ENCODE measurements around the gene ID1. TPM values are rescaled to one million over a fixed set of nuclear protein-coding genes. Genes with fewer than 3 reads are reported as not detected.
"Not testable (repeated sequence)": the region's sequence is repeated elsewhere in the genome, so short reads cannot be mapped to it uniquely, and the experiment has no call there.

ID1 gene
- polyA plus RNA-seq, 1 donor = 245 TPM

DNA sequence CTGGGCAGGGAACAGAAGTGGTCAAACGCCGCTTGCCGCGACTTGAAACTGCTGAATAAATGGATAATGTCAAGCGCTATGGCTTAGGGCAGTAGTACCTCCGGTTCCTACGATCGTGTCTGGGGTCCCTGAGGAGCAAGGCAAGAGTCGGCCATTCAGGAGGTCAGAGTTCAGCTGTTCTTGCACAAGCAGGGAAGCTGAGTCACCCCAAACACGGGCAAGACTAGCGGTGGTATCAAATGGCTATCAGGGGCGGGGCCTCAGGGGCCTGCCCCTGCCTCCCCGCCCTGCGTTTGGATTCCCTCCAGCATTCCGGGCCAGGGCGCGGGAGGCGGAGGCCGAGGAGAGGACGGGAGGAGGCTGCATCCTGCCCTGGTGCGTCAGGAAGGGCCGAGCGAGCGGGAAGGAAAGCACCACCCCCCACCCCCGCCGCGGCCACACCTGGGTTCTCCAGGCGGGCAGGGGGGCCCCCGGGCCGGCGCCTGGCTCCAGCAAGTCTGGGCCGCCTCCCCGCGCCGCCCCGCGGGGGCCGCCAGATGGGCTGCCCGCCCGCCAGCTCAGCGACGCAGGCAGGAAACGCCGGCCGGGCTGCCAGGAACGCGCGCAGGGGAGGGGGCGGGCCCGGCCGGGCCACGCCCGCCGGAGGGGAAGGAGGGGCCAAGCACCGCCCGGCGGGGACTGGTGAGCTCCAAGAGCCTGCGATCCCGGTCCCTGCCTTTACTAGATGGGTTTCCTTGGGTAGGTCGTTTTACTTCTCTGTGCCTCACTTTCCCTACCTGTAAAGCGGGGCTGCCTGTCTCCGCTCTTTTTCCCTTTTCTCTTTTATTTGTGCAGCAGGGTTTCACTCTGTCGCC lies 32.2 kb upstream of the ID1 start:
- peaks cover 22% of the 10 kb centered on the region for H3K36me3 ChIP-seq (ENCODE audit: control insufficient read depth, insufficient read depth, low read length)
- WGBS (ENCODE audit: insufficient coverage, low lambda C conversion rate) = 4% methylated on average over 5 of the region's 63 CpGs
- H3K4me3 ChIP-seq (ENCODE audit: low read length) = peak overlapping the region; percentile 73
- H3K9me3 ChIP-seq (ENCODE audit: control insufficient read depth, low read depth, low read length) = peaks cover 2% of the 10 kb centered on the region
- H3K27ac ChIP-seq (ENCODE audit: low read length) = peak overlapping the region; percentile 98
- H3K4me1 ChIP-seq (ENCODE audit: control insufficient read depth, insufficient read depth, low read length) = peaks cover 49% of the 10 kb centered on the region
- DNase-seq = peak; percentile 98 to 100
- no peaks in the 10 kb centered on the region for H3K27me3 ChIP-seq (ENCODE audit: control insufficient read depth, insufficient read depth, low read length)

DNA sequence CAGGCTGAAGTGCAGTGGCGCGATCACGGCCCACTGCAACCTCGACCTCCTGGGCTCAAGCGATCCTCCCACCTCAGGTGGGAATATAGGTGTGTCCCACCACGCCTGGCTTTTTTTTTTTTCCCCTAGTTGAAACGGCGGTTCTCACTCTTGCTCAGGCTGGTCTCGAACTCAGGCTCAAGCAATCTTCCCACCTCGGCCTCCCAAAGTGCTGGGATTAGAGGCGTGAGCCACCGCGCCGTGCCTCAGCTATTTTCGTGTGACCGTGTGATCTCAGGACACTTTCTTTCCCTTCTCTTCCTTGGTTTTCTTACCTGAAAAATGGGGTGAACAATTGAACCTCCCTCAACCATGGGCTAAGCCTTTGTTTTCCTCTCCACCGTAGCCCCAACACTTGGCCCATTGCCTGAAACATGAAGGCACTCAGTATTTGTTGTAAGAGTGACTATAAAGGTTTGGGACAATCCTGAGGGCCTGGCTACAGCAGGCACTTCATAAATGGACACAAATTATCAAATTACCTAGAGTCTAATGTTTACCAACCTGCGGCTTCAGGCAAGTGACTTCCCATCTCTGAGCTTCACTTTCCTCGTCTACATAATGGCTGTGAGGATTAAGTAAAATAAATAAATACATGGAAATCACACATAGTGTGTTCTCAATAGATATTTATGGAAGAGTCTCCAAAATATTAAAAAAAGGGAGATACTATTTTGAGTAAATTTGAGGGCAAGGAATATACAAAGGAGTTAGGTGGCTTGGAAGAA lies 31.4 kb upstream of the ID1 start:
- Histone ChIP-seq H3K36me3 (ENCODE audit: control insufficient read depth, insufficient read depth, low read length) (peaks cover 14% of the 10 kb centered on the region), H3K9me3 (ENCODE audit: control insufficient read depth, low read depth, low read length) (peaks cover 2% of the 10 kb centered on the region), H3K4me1 (ENCODE audit: control insufficient read depth, insufficient read depth, low read length) (peaks cover 46% of the 10 kb centered on the region), H3K4me3 (ENCODE audit: low read length) (peak overlapping the region; percentile 73), H3K27me3 (ENCODE audit: control insufficient read depth, insufficient read depth, low read length) (no peaks in the 10 kb centered on the region), H3K27ac (ENCODE audit: low read length) (peak overlapping the region; percentile 98)
- WGBS (ENCODE audit: insufficient coverage, low lambda C conversion rate) = 25% methylated on average over 1 of the region's 19 CpGs
- no peak for DNase-seq

DNA sequence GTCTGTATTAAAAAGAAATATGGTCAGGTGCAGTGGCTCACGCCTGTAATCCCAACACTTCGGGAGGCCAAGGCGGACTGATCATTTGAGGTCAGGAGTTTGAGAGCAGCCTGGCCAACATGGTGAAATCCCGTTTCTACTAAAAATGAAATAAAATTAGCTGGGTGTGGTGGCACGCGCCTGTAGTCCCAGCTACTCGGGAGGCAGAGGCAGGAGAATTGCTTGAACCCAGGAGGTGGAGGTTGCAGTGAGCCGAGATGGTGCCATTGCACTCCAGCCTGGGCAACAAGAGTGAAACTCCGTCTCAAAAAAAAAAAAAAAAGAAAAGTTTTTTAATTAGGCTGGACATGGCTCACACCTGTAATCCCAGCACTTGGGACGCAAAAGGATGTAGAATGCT lies 30.1 kb upstream of the ID1 start:
- not testable (repeated sequence) for H3K4me3 ChIP-seq (ENCODE audit: low read length); DNase-seq; H3K27me3 ChIP-seq (ENCODE audit: control insufficient read depth, insufficient read depth, low read length); H3K9me3 ChIP-seq (ENCODE audit: control insufficient read depth, low read depth, low read length); H3K27ac ChIP-seq (ENCODE audit: low read length); H3K36me3 ChIP-seq (ENCODE audit: control insufficient read depth, insufficient read depth, low read length)
- 100% methylated on average over 1 of the region's 10 CpGs for WGBS (ENCODE audit: insufficient coverage, low lambda C conversion rate)
- H3K4me1 ChIP-seq (ENCODE audit: control insufficient read depth, insufficient read depth, low read length) = peaks cover 33% of the 10 kb centered on the region

DNA sequence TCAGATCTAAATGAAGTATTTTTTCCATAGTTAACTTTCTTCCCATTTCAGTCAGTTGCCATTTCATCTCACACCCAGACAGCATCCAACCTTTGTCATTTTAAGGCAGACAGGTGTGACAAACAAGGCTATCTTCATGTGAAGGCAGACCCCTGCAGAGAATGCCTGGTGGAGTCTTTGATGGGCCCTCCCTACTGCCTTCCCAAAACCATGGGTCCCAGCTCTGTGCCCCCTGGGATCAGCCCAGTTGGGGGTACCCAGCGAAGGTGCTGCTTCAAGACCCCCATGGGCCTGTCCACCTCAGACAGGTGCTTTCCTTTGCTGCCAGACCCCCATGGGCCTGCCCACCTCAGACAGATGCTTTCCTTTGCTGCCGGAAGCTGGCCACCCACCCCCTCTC lies 28.3 kb upstream of the ID1 start:
- WGBS (ENCODE audit: insufficient coverage, low lambda C conversion rate) = no CpG with 5 or more reads among the region's 2 CpGs
- Histone ChIP-seq H3K4me1 (ENCODE audit: control insufficient read depth, insufficient read depth, low read length) (peaks cover 18% of the 10 kb centered on the region), H3K4me3 (ENCODE audit: low read length) (no peak overlapping the region), H3K27ac (ENCODE audit: low read length) (no peak overlapping the region), H3K36me3 (ENCODE audit: control insufficient read depth, insufficient read depth, low read length) (no peaks in the 10 kb centered on the region), H3K27me3 (ENCODE audit: control insufficient read depth, insufficient read depth, low read length) (no peaks in the 10 kb centered on the region), H3K9me3 (ENCODE audit: control insufficient read depth, low read depth, low read length) (no peaks in the 10 kb centered on the region)
- DNase-seq = no peak

DNA sequence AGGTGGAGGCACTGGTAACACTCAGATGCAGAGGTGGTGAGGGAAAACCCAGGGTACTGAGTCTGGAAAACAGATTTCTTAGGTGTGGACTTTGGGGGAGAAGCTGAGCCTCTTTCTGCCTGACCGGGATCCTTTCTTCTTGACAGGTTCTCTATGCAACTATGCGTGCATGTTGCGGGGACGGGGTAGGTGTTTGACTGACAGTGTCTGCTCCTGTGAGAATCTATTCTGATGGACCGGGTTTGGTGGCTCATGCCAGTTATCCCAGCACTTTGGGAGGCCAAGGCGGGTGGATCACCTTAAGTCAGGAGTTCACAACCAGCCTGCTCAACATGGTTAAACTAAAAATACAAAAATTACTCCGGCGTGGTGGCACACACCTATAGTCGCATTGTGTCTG lies 27.9 kb upstream of the ID1 start:
- no peaks in the 10 kb centered on the region for H3K9me3 ChIP-seq (ENCODE audit: control insufficient read depth, low read depth, low read length)
- no peak overlapping the region for H3K27ac ChIP-seq (ENCODE audit: low read length)
- no CpG with 5 or more reads among the region's 9 CpGs for WGBS (ENCODE audit: insufficient coverage, low lambda C conversion rate)
- H3K27me3 ChIP-seq (ENCODE audit: control insufficient read depth, insufficient read depth, low read length) = no peaks in the 10 kb centered on the region
- DNase-seq = no peak
- no peaks in the 10 kb centered on the region for H3K36me3 ChIP-seq (ENCODE audit: control insufficient read depth, insufficient read depth, low read length)
- H3K4me3 ChIP-seq (ENCODE audit: low read length) = no peak overlapping the region
- H3K4me1 ChIP-seq (ENCODE audit: control insufficient read depth, insufficient read depth, low read length) = peaks cover 15% of the 10 kb centered on the region

DNA sequence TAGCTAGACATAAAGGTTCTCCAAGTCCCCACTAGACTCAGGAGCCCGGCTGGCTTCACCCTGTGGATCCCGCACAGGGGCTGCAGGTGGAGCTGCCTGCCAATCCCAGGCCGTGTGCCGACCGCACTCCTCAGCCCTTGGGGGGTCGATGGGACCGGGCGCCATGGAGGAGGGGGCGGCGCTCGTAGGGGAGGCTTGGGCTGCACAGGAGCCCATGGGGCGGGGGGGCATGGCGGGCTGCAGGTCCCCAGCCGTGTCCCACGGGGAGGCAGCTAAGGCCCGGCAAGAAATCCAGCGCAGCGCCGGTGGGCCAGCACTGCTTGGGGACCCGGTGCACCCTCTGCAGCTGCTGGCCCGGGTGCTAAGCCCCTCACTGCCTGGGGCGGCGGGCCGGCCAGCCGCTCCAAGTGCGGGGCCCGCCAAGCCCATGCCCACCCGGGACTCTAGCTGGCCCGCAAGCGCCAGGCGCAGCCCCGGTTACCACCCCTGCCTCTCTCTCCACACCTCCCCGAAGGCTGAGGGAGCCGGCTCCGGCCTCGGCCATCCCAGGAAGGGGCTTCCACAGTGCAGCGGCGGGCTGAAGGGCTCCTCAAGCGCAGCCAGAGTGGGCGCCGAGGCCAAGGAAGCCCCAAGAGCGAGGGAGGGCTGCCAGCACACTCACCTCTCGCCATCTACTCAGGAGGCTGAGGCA lies 26.5 kb upstream of the ID1 start:
- Histone ChIP-seq H3K27me3 (ENCODE audit: control insufficient read depth, insufficient read depth, low read length) (no peaks in the 10 kb centered on the region), H3K4me1 (ENCODE audit: control insufficient read depth, insufficient read depth, low read length) (peaks cover 7% of the 10 kb centered on the region), H3K4me3 (ENCODE audit: low read length) (no peak overlapping the region), H3K36me3 (ENCODE audit: control insufficient read depth, insufficient read depth, low read length) (no peaks in the 10 kb centered on the region), H3K27ac (ENCODE audit: low read length) (no peak overlapping the region), H3K9me3 (ENCODE audit: control insufficient read depth, low read depth, low read length) (no peaks in the 10 kb centered on the region)
- DNase-seq = no peak
- WGBS (ENCODE audit: insufficient coverage, low lambda C conversion rate) = no CpG with 5 or more reads among the region's 43 CpGs

DNA sequence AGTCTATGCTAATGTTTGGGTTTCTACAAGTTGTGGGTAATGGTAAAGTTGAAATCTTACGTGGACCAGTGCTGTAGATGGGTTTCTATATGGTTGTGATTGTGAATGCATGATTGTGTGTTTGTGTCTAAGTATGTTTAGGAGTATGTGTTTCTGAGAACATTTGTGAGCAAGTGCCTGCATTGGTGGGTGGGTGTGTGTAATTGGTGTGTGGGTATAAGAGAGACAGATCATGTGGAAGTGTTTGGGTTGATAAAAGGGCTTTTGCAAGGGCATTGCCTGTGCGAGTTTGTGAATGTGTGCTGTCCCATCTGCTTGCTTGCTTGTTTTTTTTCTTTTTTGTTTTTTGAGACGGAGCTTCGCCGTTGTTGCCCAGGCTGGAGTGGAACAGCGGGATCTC lies 25.8 kb upstream of the ID1 start:
- H3K9me3 ChIP-seq (ENCODE audit: control insufficient read depth, low read depth, low read length) = no peaks in the 10 kb centered on the region
- DNase-seq = no peak
- no CpG with 5 or more reads among the region's 6 CpGs for WGBS (ENCODE audit: insufficient coverage, low lambda C conversion rate)
- no peaks in the 10 kb centered on the region for H3K36me3 ChIP-seq (ENCODE audit: control insufficient read depth, insufficient read depth, low read length)
- no peak overlapping the region for H3K4me3 ChIP-seq (ENCODE audit: low read length)
- peaks cover 1% of the 10 kb centered on the region for H3K4me1 ChIP-seq (ENCODE audit: control insufficient read depth, insufficient read depth, low read length)
- H3K27me3 ChIP-seq (ENCODE audit: control insufficient read depth, insufficient read depth, low read length) = no peaks in the 10 kb centered on the region
- no peak overlapping the region for H3K27ac ChIP-seq (ENCODE audit: low read length)

DNA sequence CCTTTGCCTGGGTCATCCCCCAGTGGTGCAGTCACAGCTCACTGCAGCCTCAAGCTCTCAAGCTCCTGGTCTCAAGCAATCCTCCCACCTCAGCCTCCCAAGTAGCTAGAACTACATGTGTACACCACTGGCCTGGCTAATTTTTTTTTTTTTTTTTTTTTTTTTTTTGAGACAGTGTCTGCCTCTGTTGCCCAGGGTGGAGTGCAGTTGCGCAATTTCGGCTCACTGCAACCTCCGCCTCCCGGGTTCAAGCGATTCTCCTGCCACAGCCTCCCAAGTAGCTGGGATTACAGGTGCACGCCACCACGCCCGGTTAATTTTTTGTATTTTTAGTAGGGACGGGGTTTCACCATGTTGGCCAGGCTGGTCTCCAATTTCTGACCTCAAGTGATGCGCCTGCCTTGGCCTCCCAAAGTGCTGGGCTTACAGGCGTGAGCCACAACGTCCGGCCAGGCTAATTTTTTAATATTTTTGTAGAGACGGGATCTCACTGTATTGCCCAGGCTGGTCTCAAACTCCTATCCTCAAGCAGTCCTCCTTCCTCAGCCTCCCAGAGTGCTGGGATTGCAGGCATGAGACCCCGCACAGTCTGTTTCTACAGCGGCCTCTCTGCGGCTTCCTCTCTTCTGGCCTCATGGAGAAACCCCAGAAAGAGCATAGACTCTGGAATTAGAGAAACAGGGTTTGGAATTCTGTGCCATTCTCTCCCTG lies 25.0 kb upstream of the ID1 start:
- 100% methylated on average over 1 of the region's 17 CpGs for WGBS (ENCODE audit: insufficient coverage, low lambda C conversion rate)

DNA sequence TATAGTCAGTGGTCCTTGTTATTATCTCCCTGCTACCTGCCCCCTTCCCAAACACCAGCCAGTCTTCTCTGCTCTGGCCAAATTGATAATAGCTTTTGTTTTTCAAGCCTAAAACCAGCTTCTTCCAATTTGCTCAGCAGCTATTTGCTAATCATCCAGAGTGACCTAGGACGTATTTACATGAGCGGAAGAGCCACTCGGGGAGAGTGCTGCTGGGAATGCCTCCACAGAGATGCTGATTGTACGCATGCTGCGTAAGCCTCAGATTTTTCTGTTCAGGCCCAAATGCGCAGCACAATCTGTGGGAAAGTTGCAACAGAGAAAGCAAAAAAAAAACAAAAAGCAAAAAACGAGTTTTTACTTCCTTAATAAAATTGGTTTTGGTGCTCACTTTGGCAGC lies 24.4 kb upstream of the ID1 start:
- H3K9me3 ChIP-seq (ENCODE audit: control insufficient read depth, low read depth, low read length) = no peaks in the 10 kb centered on the region
- H3K36me3 ChIP-seq (ENCODE audit: control insufficient read depth, insufficient read depth, low read length) = no peaks in the 10 kb centered on the region
- WGBS (ENCODE audit: insufficient coverage, low lambda C conversion rate) = 68% methylated on average over 6 of the region's 7 CpGs
- H3K4me1 ChIP-seq (ENCODE audit: control insufficient read depth, insufficient read depth, low read length) = no peaks in the 10 kb centered on the region
- H3K4me3 ChIP-seq (ENCODE audit: low read length) = no peak overlapping the region
- no peaks in the 10 kb centered on the region for H3K27me3 ChIP-seq (ENCODE audit: control insufficient read depth, insufficient read depth, low read length)
- DNase-seq = no peak
- no peak overlapping the region for H3K27ac ChIP-seq (ENCODE audit: low read length)

More for the DNA sequence above, 25.0 kb upstream of the ID1 start:
- H3K27me3 ChIP-seq (ENCODE audit: control insufficient read depth, insufficient read depth, low read length); H3K9me3 ChIP-seq (ENCODE audit: control insufficient read depth, low read depth, low read length); H3K4me1 ChIP-seq (ENCODE audit: control insufficient read depth, insufficient read depth, low read length); H3K36me3 ChIP-seq (ENCODE audit: control insufficient read depth, insufficient read depth, low read length); DNase-seq; H3K4me3 ChIP-seq (ENCODE audit: low read length); H3K27ac ChIP-seq (ENCODE audit: low read length): not testable (repeated sequence)

DNA sequence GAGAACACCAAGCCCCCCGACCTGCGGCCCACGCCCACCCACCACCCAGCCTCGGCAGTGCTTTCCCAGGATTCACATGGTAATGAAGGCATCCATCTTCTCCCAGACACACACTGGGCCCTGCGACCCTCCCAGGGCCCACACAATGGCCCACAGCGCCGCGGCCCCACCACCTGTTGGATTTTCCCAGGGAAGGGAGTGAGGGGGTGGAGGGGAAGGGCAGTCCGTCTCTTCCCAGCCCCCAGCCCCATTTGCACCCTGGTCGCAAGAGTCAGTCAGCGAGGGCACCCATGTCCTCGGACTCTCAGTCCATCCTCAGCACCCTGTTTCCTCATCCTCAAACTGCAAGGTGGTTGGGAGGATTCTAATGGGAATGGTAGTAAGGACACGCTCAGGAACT lies 23.7 kb upstream of the ID1 start:
- Histone ChIP-seq H3K4me1 (ENCODE audit: control insufficient read depth, insufficient read depth, low read length) (no peaks in the 10 kb centered on the region), H3K27me3 (ENCODE audit: control insufficient read depth, insufficient read depth, low read length) (no peaks in the 10 kb centered on the region), H3K27ac (ENCODE audit: low read length) (no peak overlapping the region), H3K4me3 (ENCODE audit: low read length) (no peak overlapping the region), H3K36me3 (ENCODE audit: control insufficient read depth, insufficient read depth, low read length) (no peaks in the 10 kb centered on the region), H3K9me3 (ENCODE audit: control insufficient read depth, low read depth, low read length) (no peaks in the 10 kb centered on the region)
- WGBS (ENCODE audit: insufficient coverage, low lambda C conversion rate) = no CpG with 5 or more reads among the region's 13 CpGs
- no peak for DNase-seq
